Stimulated activated naive CD8-positive, alpha-beta T cell treated with anti-CD3 and anti-CD28 coated beads, Interleukin-15, Interleukin-2, amounts not matched to agents 100 U/mL and 50 U/mL, for 24 hours (primary cell): ENCODE results near the gene NAT8L.

ENCODE experiments used
- ATAC-seq: fragments of 150-1000 bp; cut with Tn5 transposase; one replicate; pipeline ENCODE4 v1.10.0; 2021
- DNase-seq: peaks from one replicate; pipeline ENCODE4 v3.0.0; 2021

The NAT8L gene

DNA sequence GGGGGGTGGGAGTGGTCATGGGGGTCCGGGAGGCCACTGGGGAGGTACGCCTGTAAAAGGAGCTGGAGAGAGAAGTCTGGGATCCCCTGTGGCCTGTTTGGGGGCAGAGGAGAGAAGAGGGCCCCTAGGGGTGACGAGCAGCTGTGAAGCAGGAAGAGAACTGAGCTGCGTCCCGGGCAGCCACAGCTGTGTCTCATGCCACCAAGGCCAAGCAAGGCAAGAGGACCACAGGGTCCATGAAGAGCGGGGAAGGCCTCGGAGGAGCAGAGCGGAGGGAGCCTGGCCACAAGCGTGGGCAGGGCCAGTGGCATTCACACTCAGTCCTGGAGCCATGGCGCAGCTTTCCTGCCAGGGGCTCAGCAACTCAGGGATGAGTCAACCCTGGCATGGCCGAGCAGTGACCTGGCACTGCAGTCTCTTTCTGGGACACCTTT is 13.6 kb upstream of the NAT8L start:
- ATAC-seq (no peak), DNase-seq (no peak)

- ATAC-seq (no peak), DNase-seq (no peak)
Measured at GRCh38 chr4:2046031-2046961, 12.8 kb upstream of the NAT8L start.

GRCh38 chr4:2047031-2047660 is 12.0 kb upstream of the NAT8L start:
- no peak for ATAC-seq
- no peak for DNase-seq

DNA sequence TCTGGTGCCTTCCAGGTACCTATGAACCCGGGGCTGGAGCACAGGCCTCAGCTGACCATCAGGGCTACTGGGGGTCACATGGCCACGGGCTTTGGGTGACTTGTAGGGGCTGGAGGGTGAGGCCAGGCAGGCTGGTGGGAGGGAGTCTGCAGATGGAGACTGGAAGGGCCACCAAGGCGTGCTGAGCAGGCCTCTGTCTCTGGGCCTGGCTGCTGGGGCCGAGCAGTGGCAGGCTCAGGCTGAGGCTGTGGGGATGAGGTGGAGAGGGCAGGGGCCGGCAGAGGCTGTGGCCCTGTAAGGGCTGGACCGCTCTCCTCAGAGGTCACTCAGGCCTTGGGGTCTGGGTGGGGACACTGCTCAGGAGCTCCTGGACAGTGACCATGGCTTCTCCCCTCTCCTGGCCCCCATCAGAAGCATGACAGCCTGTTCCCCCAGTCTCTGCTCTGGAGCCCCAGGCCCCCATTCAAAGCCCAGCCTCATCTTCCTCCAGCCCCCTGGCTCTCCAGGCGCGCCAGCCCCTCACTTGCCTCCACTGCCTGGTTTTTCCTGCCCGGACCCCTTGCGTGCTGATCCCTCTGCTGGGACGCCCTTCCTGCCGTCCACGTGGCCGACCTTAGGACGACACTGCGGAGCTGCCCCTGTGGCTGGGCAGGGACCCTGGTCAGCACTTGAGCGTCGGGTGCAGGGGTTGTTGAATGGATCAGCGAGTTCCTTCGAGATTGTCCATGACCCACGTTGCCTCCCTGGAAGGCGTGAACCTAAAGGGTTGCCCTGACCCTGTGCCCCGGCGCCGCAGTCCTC is 11.1 kb upstream of the NAT8L start:
- DNase-seq, result no peak
- ATAC-seq, result no peak

GRCh38 chr4:2048831-2049230 is 10.3 kb upstream of the NAT8L start:
- no peak for ATAC-seq
- no peak for DNase-seq

- ATAC-seq (no peak), DNase-seq (no peak)
Measured at GRCh38 chr4:2049381-2049780, 9.7 kb upstream of the NAT8L start.

DNA sequence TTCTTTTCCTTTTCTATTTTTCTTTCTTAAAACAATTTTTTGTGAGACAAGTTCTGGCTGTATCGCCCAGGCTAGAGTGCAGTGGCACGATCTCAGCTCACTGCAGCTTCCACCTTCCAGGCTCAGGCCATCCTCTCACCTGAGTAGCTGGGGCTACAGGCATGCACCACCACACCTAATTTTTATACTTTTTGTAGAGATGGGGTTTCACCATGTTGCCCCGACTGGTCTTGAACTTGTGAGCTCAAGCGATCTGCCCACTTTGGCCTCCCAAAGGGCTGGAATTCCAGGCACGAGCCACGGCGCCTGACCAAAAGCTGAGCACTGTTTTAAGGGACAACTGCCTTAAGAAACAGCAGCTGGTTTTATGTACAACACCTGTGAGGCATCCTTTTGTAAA is 9.3 kb upstream of the NAT8L start:
- DNase-seq, result no peak
- no peak for ATAC-seq

- no peak for DNase-seq
- ATAC-seq, result no peak
Measured at GRCh38 chr4:2051086-2051485, 8.0 kb upstream of the NAT8L start.

- no peak for DNase-seq
- no peak for ATAC-seq
Measured at GRCh38 chr4:2054217-2054616, 4.9 kb upstream of the NAT8L start.

GRCh38 chr4:2057382-2058065 is 1.6 kb upstream of the NAT8L start:
- DNase-seq (no peak), ATAC-seq (no peak)

- ATAC-seq, result no peak
Measured at GRCh38 chr4:2058264-2059045, 672 bp upstream of the NAT8L start.

GRCh38 chr4:2059726-2060602 is 837 bp downstream of the NAT8L start:
- peak; percentile 30 for DNase-seq

More at GRCh38 chr4:2058264-2059045, 672 bp upstream of the NAT8L start:
- no peak for DNase-seq

GRCh38 chr4:2060611-2061185 is 1.6 kb downstream of the NAT8L start:
- ATAC-seq (no peak), DNase-seq (no peak)

More at GRCh38 chr4:2059726-2060602, 837 bp downstream of the NAT8L start:
- ATAC-seq, result peak; percentile 15

GRCh38 chr4:2061186-2062131 is 2.3 kb downstream of the NAT8L start:
- DNase-seq (no peak), ATAC-seq (no peak)

- ATAC-seq (no peak), DNase-seq (no peak)
Measured at GRCh38 chr4:2062168-2062807, 3.2 kb downstream of the NAT8L start.

GRCh38 chr4:2062808-2063524 is 3.8 kb downstream of the NAT8L start:
- ATAC-seq (no peak), DNase-seq (no peak)

GRCh38 chr4:2063557-2064275 is 4.6 kb downstream of the NAT8L start:
- DNase-seq (no peak), ATAC-seq (no peak)
